OCI-LY3 (cell line): Measurements from ENCODE around the gene FOXL1.

Experiments used
- EZH2phosphoT487 ChIP-seq: fragments of 200-600 bp; shearing (Covaris generic); IDR thresholded peaks from 2 replicates; pipeline ENCODE4 v1.6.1; 2018; ENCODE audit warnings: antibody characterized with exemption, mixed run types, low read depth
- TF ChIP-seq, protein P1 (sequence below): fragments of 200-600, 300-600 bp; sonication (generic); IDR thresholded peaks from 2 replicates; pipeline ENCODE4 v1.5.1; 2014; ENCODE audit warnings: antibody characterized with exemption, low read length, low read depth

- TF ChIP-seq, protein P1, sequence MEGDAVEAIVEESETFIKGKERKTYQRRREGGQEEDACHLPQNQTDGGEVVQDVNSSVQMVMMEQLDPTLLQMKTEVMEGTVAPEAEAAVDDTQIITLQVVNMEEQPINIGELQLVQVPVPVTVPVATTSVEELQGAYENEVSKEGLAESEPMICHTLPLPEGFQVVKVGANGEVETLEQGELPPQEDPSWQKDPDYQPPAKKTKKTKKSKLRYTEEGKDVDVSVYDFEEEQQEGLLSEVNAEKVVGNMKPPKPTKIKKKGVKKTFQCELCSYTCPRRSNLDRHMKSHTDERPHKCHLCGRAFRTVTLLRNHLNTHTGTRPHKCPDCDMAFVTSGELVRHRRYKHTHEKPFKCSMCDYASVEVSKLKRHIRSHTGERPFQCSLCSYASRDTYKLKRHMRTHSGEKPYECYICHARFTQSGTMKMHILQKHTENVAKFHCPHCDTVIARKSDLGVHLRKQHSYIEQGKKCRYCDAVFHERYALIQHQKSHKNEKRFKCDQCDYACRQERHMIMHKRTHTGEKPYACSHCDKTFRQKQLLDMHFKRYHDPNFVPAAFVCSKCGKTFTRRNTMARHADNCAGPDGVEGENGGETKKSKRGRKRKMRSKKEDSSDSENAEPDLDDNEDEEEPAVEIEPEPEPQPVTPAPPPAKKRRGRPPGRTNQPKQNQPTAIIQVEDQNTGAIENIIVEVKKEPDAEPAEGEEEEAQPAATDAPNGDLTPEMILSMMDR, result no peak
- no peak for TF ChIP-seq EZH2phosphoT487
Observed at GRCh38 chr16:86611525-86611855, 33.1 kb downstream of the FOXL1 start.
